Astrocyte of the spinal cord (primary cell): ENCODE data around the gene ABLIM1.

Experiments
- DNase-seq: peaks from one replicate; pipeline ENCODE4 v3.0.0; 2011; ENCODE audit warnings: low read depth, low spot score
- H3K4me3 ChIP-seq: 2 replicates; pipeline ENCODE4 v1.5.1; 2011; ENCODE audit warnings: low read depth, mild to moderate bottlenecking, low read length, moderate library complexity
- CTCF ChIP-seq: IDR thresholded peaks from 2 replicates; pipeline ENCODE4 v1.5.1; 2012; ENCODE audit warnings: low read depth, mild to moderate bottlenecking, low read length, inconsistent platforms
- in situ Hi-C: cut with HindIII; loops from 2 replicates; pipeline ENCODE4 v1.10.0; 2017; ENCODE audit warnings: low sequenced_read_pairs

Gene ABLIM1

GRCh38 chr10:114581071-114581470 lies 77.0 kb downstream of the ABLIM1 start:
- in situ Hi-C loops: no loop called here
- no peak overlapping the region for H3K4me3 ChIP-seq
- TF ChIP-seq CTCF: no peak
- DNase-seq: no peak

- no peak overlapping the region for H3K4me3 ChIP-seq
- DNase-seq: peak; percentile 73
- TF ChIP-seq CTCF: no peak
- in situ Hi-C loops: no loop called here
Observed at GRCh38 chr10:114577133-114577532, 80.9 kb downstream of the ABLIM1 start.

- H3K4me3 ChIP-seq: no peak overlapping the region
- no peak for TF ChIP-seq CTCF
- no peak for DNase-seq
- in situ Hi-C loops: no loop called here
Observed at GRCh38 chr10:114576716-114577115, 81.4 kb downstream of the ABLIM1 start.

GRCh38 chr10:114576132-114576487 lies 82.0 kb downstream of the ABLIM1 start:
- in situ Hi-C loops: no loop called here

GRCh38 chr10:114575417-114576131 lies 82.5 kb downstream of the ABLIM1 start:
- TF ChIP-seq CTCF: no peak
- no peak overlapping the region for H3K4me3 ChIP-seq
- in situ Hi-C loops: no loop called here
- no peak for DNase-seq

More at GRCh38 chr10:114576132-114576487, 82.0 kb downstream of the ABLIM1 start:
- H3K4me3 ChIP-seq: no peak overlapping the region
- no peak for DNase-seq
- TF ChIP-seq CTCF: no peak

GRCh38 chr10:114573330-114574045 lies 84.6 kb downstream of the ABLIM1 start:
- H3K4me3 ChIP-seq: no peak overlapping the region
- DNase-seq: no peak
- in situ Hi-C loops: no loop called here
- no peak for TF ChIP-seq CTCF
